ENCODE results near the gene ADARB2.

The ADARB2 gene

GRCh38 chr10:1137499-1138163 lies 599.7 kb downstream of the ADARB2 start:
- DNase-seq (ENCODE audit: low read depth in 2 of 2): no peak

- no peak for DNase-seq (ENCODE audit: low read depth in 2 of 2)
Measured at GRCh38 chr10:1136268-1136667, 601.1 kb downstream of the ADARB2 start.

GRCh38 chr10:1134156-1134555 lies 603.2 kb downstream of the ADARB2 start:
- DNase-seq (ENCODE audit: low read depth in 2 of 2): no peak

- DNase-seq (ENCODE audit: low read depth in 2 of 2): no peak
Measured at GRCh38 chr10:1133495-1134045, 603.8 kb downstream of the ADARB2 start.

GRCh38 chr10:1132584-1132983 lies 604.7 kb downstream of the ADARB2 start:
- DNase-seq (ENCODE audit: low read depth in 2 of 2): no peak

GRCh38 chr10:1130995-1131790 lies 606.1 kb downstream of the ADARB2 start:
- no peak for DNase-seq (ENCODE audit: low read depth in 2 of 2)

- DNase-seq (ENCODE audit: low read depth in 2 of 2): no peak
Measured at GRCh38 chr10:1130226-1130625, 607.1 kb downstream of the ADARB2 start.

GRCh38 chr10:1128649-1129048 lies 608.7 kb downstream of the ADARB2 start:
- DNase-seq (ENCODE audit: low read depth in 2 of 2): no peak

GRCh38 chr10:1128115-1128514 lies 609.2 kb downstream of the ADARB2 start:
- DNase-seq (ENCODE audit: low read depth in 2 of 2): no peak

GRCh38 chr10:1127629-1128028 lies 609.7 kb downstream of the ADARB2 start:
- DNase-seq (ENCODE audit: low read depth in 2 of 2): no peak
